ENCODE results near the gene HIKESHI.

The HIKESHI gene

GRCh38 chr11:86395061-86395551 is 93.1 kb downstream of the HIKESHI start:
- Mint-ChIP-seq H3K4me1 (no peaks in the 10 kb centered on the region), H3K27ac (peak overlapping the region; percentile 15 to 35 (median 34)), H3K27me3 (ENCODE audit: low read depth) (no peaks in the 10 kb centered on the region), H3K9me3 (no peaks in the 10 kb centered on the region), H3K36me3 (ENCODE audit: low read depth) (no peaks in the 10 kb centered on the region), H3K4me3 (no peak overlapping the region)
- TF ChIP-seq CTCF (IDR thresholded peaks at IDR 0.05; ENCODE audit: unreplicated experiment in 3 of 3): no peak

Measured in nephron (organoid).